M059J (cell line): ENCODE data around the gene PAFAH1B2. TPM values are rescaled to one million over a fixed set of nuclear protein-coding genes. Genes with fewer than 3 reads are reported as not detected.
"Not testable (repeated sequence)": the region's sequence is repeated elsewhere in the genome, so short reads cannot be mapped to it uniquely, and the experiment has no call there.

Experiments used
- DNase-seq: peaks from one replicate; pipeline ENCODE4 v3.0.0-alpha.2; 2012; ENCODE audit warnings: low read depth
- total RNA-seq: library from RNA; depleted of rRNA; stranded (reverse); fragments of >200 nt; shearing (Covaris generic); gene quantifications from 2 replicates; pipeline ENCODE4 v1.2.3, GENCODE V29; 2014

The PAFAH1B2 gene
- total RNA-seq, 1 experiment from 2014 or later = 152 TPM

DNA sequence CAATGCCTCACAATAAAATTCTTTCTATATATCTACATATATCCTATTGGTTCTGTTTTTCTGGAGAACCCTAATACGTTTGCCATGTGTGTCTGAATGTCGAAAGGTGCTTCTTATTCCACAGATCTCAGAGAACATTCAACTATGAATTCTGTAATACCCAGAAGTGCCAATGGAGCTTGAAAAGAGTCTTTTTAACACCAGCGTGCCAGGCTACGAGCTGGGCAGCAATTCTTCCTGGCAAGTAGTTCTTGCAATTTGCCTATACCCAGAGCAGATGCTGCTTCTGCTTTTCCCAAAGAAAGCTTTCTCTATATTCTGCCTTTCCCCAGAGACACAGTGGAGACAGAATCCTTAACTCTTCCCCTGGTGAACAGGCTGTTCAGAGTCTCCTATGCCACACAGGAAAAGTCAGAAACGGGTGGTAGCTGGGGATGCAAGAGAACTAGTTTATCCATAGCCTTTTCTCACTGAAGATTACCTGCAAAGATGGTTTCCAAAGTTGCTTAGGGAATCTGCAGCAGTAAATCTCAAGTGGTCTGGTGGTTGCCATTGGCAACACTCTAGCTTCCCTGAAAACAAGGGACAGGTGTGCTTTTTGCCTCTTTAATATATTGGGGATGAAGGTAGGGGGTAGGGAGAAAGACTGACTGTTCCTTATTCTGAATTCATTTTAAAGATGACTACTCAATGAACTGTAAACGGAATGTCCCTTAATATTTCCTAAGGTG, 16.8 kb upstream of the PAFAH1B2 start:
- DNase-seq = no peak

DNA sequence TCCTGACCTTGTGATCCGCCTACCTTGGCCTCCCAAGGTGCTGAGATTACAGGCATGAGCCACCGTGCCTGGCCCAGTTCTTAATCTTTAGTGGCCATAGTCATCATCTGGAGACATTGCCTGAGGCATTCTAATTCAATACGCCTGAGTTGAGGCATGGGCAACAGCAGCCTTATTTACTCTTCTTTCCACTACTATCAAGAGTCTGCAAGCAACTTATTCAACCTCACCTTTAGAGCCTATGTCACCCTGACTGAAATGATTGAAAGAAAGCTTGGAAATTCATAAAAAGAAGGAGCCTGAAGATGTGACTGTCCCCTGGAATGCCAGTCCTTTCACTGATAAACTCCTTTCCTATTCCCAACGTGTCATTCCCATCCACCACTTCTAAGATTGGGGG, 15.8 kb upstream of the PAFAH1B2 start:
- DNase-seq = peak; percentile 27

DNA sequence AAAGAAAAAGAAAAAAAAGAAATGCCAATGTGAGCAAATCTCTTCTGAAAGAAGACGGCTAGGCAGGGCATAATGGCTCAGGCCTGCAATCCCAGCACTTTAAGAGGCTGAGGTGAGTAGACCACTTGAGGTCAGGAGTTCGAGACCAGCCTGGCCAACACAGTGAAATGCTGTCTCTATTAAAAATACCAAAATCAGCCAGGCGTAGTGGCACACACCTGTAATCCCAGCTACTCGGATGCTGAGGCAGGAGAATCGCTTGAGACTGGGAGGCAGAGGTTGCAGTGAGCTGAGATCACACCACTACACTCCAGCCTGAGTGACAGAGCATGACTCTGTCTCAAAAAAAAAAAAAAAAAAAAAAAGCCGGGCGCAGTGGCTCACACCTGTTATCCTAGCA, 13.7 kb upstream of the PAFAH1B2 start:
- not testable (repeated sequence) for DNase-seq

DNA sequence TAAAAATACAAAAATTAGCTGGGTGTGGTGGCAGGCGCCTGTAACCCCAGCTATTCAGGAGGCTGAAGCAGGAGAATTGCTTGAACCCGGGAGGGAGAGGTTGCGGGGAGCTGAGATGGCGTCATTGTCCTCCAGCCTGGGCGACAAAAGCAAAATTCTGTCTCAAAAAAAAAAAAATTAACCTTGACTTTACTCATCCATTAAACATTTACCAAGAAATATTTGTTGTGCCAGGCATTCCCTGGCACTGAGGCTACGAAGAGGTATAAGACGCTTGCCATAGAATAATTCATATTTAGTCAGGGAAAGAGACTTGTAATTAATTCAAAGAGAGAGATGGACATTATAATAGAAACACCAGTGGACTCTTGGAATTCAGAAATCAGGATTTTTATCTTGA, 13.2 kb upstream of the PAFAH1B2 start:
- DNase-seq = no peak

DNA sequence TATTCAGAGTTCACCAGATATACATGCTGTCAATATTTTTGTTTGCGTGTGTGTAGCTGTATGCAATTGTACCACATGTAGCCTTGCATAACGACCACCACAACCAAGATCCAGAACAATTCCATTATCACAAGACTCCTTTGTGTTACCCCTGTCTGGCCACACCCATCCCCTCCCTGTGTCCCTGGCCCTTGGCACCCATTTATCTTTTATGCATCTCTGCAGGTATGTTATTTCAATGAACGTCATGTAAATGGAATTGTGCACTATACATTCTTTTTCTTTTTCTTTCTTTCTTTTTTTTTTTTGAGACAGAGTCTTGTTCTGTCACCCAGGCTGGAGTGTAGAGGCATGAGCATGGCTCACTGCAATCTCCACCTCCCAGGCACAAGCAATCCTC, 9.7 kb upstream of the PAFAH1B2 start:
- no peak for DNase-seq

DNA sequence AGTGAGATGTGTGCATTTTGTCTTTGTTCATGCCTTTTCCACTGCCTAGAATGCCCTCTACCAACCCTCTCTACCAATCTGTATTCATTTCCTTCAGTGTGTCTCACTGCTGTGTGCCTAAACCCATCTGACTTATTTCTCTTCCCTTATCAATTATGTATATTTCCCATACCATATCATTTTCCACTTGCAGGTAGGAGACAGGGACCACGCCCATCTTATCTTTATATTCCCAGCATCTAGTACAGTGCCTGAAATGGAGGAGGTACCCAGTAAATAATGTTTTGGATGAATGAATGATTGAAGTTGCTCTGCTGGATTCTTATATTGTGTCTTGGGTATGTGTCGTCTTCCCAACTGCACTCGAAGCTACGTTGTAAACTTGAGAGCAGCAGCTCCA, 9.1 kb upstream of the PAFAH1B2 start:
- not testable (repeated sequence) for DNase-seq

DNA sequence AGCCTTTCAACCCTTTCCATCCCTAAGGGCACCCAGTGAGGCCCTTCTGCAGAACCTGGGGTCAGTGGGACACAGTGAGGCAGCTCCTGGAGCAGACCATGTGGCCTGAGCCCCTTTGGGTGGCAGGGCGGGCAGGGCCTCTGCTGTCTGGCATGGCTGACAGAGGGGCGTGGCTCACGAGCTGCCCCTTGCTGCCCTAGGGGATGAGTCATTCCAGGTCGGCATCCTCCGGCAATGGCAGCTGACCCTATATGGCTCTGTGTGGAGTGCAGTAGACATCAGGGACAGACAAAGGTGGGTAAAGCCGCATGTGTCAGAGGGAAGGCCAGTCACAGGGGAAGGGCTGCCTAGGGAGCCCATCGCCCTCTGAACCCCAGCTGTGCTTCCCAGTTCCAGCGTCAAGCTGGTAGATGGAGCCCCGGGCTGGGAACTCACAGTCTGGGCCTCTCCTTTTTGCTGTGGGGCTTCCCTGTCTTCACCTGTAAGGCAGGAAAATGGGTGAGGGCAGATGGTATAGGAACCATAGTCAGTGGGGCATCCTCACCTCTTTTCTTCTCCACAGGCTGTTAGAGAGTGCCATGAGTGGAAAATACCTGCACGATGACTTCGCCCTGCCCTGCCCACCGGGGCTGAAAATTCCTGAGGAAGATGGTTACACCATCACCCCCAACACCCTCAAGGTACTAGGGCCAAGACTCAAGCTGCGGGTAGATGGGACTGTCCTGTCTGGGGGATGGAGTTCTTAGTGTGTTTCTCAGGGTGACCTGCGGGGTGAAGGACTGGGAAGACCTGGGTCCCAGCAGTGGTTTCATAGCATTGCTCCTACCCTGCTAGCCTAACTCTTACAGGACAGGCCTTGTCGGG, 6.6 kb upstream of the PAFAH1B2 start:
- DNase-seq = not testable (repeated sequence)

DNA sequence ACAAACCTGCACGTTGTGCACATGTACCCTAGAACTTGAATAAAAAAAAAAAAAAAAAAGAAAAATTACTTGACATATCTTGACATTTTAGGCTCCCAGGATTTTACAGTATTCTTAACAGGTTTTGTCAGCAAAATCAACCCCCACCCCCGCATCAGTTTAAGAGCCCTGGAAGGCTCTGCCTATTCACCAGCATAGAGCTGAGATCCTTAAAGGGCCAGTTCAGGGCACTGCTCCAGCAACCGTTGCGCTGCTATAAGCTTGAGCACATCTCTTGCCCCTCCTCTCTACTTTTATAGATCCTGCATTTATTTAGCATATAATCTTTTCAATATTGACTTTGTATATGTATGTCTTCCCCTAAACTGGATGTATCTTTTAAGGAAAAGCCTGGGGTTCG, 697 bp upstream of the PAFAH1B2 start:
- peak; percentile 55 for DNase-seq

DNA sequence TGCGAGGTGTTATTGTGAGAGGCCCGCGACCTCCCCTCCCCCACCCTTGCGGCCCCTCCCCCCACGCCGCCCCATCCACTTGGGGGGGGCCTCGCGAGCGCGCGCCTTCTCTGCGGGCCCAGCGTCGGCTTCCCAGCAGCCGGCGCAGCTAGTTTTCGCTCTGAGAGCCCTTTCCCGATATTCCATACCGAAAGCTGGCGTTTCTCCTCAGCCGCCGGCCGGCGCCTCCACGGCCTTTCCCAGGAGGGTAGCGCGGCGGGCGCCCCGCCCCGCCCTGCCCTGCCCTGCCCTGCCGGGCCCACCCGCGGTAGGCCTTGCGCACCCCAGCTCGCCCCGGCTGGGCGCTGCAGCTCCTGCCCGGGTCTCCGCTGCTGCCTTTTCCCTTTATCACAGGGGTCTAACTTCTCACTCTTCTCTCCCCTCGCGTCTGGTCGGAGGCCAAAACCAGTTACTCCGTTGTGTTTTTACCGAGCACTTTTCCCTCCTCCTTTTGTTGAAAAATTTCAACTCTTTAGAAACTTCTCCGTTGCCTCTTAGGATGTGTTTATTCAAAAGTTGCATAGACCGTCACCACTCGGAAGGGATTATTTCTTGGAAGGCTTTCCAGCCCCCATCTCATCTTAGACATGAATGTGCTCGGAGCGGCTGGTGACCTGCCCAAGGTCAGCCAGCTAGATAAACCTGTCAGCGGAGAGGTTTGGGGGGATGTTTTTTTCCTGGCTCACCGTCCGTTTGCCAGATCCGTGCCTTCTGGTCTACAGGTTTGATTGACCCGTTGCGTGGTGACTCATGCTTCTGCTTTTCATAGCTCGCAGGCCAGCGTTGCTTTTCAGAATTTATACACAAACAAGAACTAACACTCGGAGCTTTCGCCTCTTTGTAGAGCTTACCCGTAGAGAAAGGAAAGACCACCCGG, 648 bp downstream of the PAFAH1B2 start:
- DNase-seq = peak; percentile 87

DNA sequence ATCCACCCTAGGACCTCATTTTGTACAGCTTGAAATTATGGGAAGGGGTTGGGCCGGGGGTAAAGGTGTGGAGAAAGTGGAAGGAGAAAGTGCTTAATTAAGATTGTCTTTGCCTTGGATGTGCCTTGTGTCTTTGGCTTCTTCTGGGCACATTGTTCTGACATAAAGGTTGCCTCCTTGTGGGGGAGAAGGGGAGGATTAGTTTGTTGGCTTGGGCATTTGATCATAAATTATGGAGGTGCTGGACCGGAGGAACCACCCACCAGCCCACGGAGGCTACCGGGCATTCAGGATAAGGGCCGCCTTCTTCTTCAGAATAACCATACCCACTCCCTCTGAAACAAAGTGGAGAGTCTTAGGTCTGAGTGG, 1.3 kb downstream of the PAFAH1B2 start:
- DNase-seq = peak; percentile 59

DNA sequence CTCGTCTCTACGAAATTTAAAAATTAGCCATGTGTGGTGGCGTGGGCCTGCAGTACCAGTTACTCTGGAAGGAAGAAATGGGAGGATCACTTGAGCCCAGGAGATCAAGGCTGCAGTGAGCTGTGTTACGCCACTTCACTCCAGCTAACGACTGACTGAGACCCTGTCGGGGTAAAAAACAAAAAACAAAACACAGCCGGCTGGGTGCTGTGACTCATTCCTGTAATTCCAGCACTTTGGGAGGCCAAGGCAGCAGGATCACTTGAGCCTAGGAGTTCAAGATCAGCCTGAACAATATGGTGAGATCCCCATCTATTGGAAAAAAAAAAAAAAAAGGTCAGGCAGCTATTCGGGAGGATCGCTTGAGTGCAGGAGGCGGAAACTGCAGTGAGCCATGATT, 2.4 kb downstream of the PAFAH1B2 start:
- DNase-seq = peak; percentile 32

DNA sequence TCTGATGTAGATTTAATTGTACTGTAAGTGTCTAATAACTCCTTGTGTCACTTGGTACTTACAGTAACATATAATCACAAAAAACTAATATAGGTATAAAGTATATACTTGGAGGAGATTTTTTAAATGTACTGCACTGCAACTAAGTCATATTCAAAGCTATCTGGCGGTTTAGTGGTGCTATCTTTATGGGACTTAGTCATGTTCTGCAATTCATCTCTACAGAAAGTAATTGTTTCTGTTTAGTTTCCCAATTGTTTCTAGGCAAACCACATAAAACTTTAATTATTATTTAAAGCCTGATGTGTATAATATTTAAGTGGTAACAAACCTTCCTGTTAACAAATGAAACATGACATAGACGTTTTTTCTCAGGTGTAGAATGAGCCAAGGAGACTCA, 8.0 kb downstream of the PAFAH1B2 start:
- peak; percentile 24 for DNase-seq

DNA sequence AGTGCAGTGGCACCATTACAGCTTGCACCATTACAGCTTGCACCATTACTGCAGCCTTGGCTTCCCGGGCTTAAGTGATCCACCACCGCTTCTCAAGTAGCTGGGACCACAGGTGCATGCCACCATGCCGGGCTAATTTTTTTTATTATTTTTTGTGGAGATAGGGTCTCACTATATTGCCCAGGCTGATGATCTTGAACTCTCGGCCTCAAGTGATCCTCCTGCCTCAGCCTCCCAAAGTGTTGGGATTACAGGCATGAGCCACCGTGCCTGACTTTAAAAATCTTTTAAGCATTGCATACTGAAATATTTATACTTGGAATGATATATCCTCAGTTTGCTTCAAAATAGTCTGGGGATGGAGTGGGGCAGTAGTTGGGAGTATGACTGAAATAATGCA, 10.4 kb downstream of the PAFAH1B2 start:
- DNase-seq = no peak

DNA sequence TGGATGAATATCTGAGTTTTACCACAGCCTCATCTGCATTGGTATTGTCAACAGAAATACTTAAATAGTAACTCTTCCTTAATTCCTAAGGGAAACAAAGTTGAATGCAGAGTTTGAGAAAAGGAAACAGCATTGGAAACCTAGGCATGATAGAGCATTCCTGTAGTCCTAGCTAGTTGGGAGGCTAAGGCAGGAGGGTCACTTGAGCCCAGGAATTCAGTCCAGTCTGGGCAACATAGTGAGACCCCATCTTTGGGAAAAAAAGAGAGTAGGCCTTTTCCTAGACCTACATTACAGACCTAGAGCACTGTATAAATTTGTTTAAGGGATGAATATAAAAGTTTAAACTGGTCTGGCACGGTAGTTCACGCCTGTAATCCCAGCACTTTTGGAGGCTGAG, 13.4 kb downstream of the PAFAH1B2 start:
- no peak for DNase-seq

DNA sequence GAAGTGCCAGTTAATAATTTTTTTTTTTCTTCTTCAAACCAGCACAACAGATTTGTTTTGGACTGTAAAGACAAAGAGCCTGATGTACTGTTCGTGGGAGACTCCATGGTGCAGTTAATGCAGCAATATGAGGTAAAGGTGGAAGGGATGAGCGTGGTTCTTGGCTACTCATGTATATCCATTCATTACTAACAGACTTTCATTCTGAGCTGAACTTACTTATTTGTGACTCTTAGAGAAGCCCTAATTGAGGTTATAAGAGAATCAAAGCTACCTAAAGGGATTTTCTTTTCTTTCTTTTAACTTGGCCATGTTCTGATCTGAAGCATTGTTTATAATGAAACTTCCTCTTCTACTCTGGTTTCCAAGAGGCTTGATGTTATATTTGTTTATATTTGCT, 15.8 kb downstream of the PAFAH1B2 start:
- no peak for DNase-seq

DNA sequence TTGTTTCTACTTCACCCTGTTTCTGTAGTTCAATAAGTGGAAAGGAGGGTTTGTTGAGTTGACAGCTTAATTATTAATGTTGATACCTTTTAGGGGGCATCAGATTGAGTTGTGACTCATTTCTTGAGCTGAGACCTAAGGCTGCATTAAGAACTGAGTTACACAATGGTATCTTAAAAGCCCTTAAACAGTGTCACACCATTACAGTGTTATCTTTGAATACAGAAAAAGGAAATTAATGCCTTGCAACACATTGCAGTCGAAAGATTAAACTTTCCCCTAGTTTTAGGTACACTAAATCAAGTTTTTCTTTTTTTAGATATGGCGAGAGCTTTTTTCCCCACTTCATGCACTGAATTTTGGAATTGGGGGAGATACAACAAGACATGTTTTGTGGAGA, 16.7 kb downstream of the PAFAH1B2 start:
- DNase-seq = no peak

DNA sequence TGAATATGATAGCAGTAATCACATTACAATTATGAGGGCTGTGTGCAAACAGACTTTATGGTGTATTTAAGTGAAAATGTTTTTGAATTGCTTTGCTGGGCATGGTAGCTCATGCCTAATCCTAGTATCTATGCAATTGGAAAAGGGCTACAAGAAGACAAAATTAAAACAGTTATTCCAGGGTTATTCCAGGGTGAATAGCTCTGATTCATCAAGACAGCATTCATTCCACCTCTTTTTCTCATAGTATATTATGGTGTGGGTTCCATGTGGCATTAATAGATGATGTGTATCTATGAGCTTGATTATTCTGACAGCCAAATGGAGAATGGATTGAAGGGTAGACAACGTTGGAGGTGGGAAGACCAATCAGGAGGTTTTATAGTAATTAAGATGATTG, 22.4 kb downstream of the PAFAH1B2 start:
- DNase-seq = no peak

DNA sequence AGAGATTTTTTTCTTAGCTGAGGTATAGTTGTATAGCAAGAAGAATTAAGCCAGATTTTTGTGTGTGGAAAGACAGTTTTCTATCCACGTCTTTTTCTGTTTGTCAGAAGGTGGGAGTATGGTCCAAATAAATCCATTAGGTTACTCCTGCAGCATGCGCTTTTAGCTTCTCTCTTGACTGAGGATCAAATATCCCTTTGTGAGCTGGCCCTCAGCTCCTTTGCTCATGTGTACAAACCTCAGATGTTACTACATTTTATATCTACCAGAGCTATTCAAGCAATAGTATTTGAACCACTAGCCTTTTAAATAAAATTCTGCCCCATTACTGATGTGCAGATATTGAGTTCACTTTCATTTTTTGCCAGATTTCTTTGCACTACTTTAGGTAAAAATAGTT, 25.6 kb downstream of the PAFAH1B2 start:
- no peak for DNase-seq

DNA sequence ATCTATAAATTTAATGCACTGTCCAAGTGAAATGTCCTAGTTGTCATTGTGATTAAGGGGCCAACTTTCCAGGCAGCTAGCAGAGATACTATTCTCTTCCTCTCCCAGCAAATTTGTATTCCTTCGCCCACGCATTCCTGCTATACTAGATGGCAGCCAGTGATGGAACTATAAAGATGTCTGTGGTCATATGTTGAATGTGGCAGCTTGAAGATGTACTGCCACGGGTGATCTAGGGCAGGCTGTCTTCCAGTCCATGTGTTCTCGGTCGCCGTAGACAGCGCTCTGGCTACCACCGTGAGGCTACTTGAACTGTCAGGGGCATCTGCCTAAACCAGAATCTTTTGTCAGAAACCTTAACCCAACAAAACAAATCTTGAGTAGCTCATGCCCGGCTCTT, 26.1 kb downstream of the PAFAH1B2 start:
- DNase-seq = no peak

DNA sequence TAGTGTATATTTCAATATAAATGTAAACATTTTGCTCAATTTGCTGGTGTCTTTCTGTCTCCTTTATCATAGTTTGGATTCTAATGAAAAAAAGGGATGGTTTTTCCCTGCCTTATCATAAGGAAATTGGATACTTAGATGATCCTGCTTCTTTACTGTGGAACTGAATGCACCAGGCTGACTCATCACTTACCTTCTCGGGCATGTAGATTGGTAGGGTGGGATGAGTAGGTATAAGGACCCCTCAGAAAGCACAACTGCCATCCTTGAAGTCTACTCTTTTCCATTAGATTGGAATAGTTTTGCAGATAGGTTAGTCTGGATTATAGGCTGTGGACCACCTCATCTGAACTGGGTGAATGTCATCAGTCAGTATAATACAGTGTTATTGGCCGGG, 26.9 kb downstream of the PAFAH1B2 start:
- DNase-seq = no peak

DNA sequence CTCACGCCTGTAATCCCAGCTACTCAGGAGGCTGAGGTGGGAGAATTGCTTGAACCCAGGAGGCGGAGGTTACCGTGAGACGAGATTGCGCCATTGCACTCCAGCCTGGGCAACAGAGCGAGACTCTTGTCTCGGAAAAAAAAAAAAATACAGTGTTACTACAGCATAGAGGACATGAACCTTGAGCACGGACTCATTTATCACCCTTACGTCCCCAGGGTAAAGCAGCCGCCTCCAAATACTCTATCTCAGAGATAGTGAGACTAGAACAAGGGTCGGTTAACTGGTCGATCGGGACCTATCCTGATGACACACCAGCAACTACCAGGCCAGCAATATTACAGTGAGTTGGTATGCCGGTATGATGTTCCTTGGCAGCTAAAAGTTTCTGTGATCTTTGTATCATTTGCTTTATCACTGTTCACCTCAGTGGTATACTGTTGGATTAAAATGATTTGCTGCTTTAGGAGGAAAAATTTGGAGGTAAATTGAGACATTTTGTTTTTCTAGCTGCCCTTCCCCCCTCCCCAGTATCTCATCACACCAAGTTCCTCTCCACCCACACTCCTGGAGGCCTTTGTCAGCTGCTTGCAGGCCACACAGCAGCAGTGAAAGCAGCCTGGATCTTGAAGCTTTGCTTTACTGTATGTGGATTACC, 27.4 kb downstream of the PAFAH1B2 start:
- no peak for DNase-seq
